Ovary (tissue), 9 donors: ENCODE data around the gene HOXA6. TPM values are rescaled to one million over a fixed set of nuclear protein-coding genes. Genes with fewer than 3 reads are reported as not detected.

ENCODE experiments used
- DNase-seq, 5 donors: peaks; one replicate each; pipeline ENCODE4 v3.0.0-alpha.2; 2019 to 2020
- H3K27ac ChIP-seq, 2 donors: fragments of 200-600 bp; one replicate each; pipeline versions ENCODE4 v1.5.1 to v1.8.0; 2019 to 2022
- H3K27me3 ChIP-seq: fragments of 200-600 bp; one replicate; pipeline ENCODE4 v1.8.0; 2022
- H3K36me3 ChIP-seq: fragments of 200-600 bp; sonication (generic); one replicate; pipeline ENCODE4 v1.5.1; 2019
- H3K4me1 ChIP-seq: one replicate; pipeline ENCODE4 v1.8.1; 2013; ENCODE audit warnings: mild to moderate bottlenecking, moderate library complexity; ENCODE audit not compliant: insufficient read depth
- H3K4me3 ChIP-seq: fragments of 200-600 bp; sonication (generic); one replicate; pipeline ENCODE4 v1.5.1; 2017
- H3K9me3 ChIP-seq, 2 donors: fragments of 200-600 bp in 1 of 2; sonication (generic) in 1 of 2; one replicate each; pipeline versions ENCODE4 v1.5.1 to v1.8.1; 2013 to 2019; ENCODE audit warnings: mild to moderate bottlenecking in 1 of 2, moderate library complexity in 1 of 2
- CTCF ChIP-seq, 3 donors: fragments of 450-650 bp in 2 of 3; fragments of 200-600 bp in 1 of 3; IDR thresholded peaks; one replicate each; pipeline versions ENCODE4 v1.5.1 to v1.8.0; 2016 to 2022; ENCODE audit warnings: antibody characterized with exemption in 3 of 3, mild to moderate bottlenecking in 1 of 3
- EP300 ChIP-seq: sonication (generic); formaldehyde crosslinking; IDR thresholded peaks from one replicate; pipeline ENCODE4 v1.6.1; 2017; ENCODE audit warnings: antibody characterized with exemption
- POLR2A ChIP-seq: fragments of 450-650 bp; IDR thresholded peaks from one replicate; pipeline ENCODE4 v1.6.1; 2017; ENCODE audit warnings: antibody characterized with exemption, mild to moderate bottlenecking, moderate library complexity
- WGBS, 3 donors: extraction: QIAGEN DNeasy Blood & Tissue Kit in 1 of 3; methylation state at CpG; one replicate each; pipeline versions ENCODE4 v1.1.5 to v1.1.7; 2013 to 2017; 5-methylcytosine and 5-hydroxymethylcytosine counted together
- intact Hi-C, 4 donors: fragments of 100-400 bp; cut with DNase I; formaldehyde crosslinking; loops; one replicate each; pipeline versions ENCODE4 v1.11.0 to v1.15.1; 2022 to 2023
- polyA plus RNA-seq, 2 donors: library from polyadenylated mRNA; stranded (reverse); fragments of 200-250 nt in 1 of 2; fragments of 350-450 nt in 1 of 2; fragmentation: Illumina TruSeq in 1 of 2; extraction: RNeasy Lipid Tissue Mini Kit (QIAGEN cat#74804) in 1 of 2; gene quantifications; one replicate each; pipeline ENCODE4 v1.2.3, GENCODE V29; 2013 to 2014
- total RNA-seq, 7 donors: library from RNA; depleted of rRNA in 2 of 7; stranded (reverse); fragments of >200 nt in 2 of 7; fragmentation: NEBNext Ultra II Directional in 3 of 7; extraction: Animal tissue kit (Norgen Biotek cat#: 25700) in 3 of 7; gene quantifications; one replicate each; pipeline versions ENCODE4 v1.1.0 to v1.2.4, GENCODE V29; 2016 to 2023
- donor health status: DM: no; HTN: no; CAD: no; lungs with moderate emphysema.
- donor health status: DM: no; HTN: no; CAD: no.
- donor health status: Bipolar disorder and iron deficiency.
- donor health status: DM: yes; HTN: yes; CAD: no.
- donor health status: DM: no; HTN: no; CAD: no.
- donor health status: DM: yes; HTN: yes; CAD: no.

The HOXA6 gene
- total and polyA plus RNA-seq, 9 donors = 0.29 to 4.2 (median 0.39) TPM; not detected in 1

GRCh38 chr7:27124096-27124901 is 23.3 kb downstream of the HOXA6 start:
- DNase-seq = peak in 1 of 5 donors; percentile 45
- intact Hi-C loops = no loop called here
- 26 to 53% (median 34%) methylated on average over 43 of the region's 43 CpGs for WGBS, 3 donors
- Histone ChIP-seq H3K27me3 (no peaks in the 10 kb centered on the region), H3K4me1 (no peaks in the 10 kb centered on the region), H3K27ac (no peak overlapping the region), H3K36me3 (no peaks in the 10 kb centered on the region), H3K9me3 (peaks cover 0 to 5% of the 10 kb centered on the region in 2 donors), H3K4me3 (no peak overlapping the region)
- TF ChIP-seq CTCF (IDR thresholded peaks at IDR 0.05) = no peak
- no peak for TF ChIP-seq EP300
- no peak for TF ChIP-seq POLR2A

GRCh38 chr7:27123477-27124053 is 24.0 kb downstream of the HOXA6 start:
- intact Hi-C loops = no loop called here
- no peak overlapping the region for H3K4me3 ChIP-seq

GRCh38 chr7:27123007-27123476 is 24.5 kb downstream of the HOXA6 start:
- DNase-seq = no peak
- TF ChIP-seq EP300 = no peak
- TF ChIP-seq POLR2A = no peak
- no peak for TF ChIP-seq CTCF (IDR thresholded peaks at IDR 0.05)
- Histone ChIP-seq H3K27me3 (no peaks in the 10 kb centered on the region), H3K36me3 (no peaks in the 10 kb centered on the region), H3K27ac (no peak overlapping the region), H3K9me3 (no peaks in the 10 kb centered on the region), H3K4me1 (no peaks in the 10 kb centered on the region), H3K4me3 (no peak overlapping the region)
- WGBS, 3 donors = 40 to 67% (median 45%) methylated on average over 14 of the region's 14 CpGs
- intact Hi-C loops = no loop called here

More at GRCh38 chr7:27123477-27124053, 24.0 kb downstream of the HOXA6 start:
- DNase-seq = no peak
- no peaks in the 10 kb centered on the region for H3K4me1 ChIP-seq
- H3K27me3 ChIP-seq = no peaks in the 10 kb centered on the region
- no peak overlapping the region for H3K27ac ChIP-seq
- H3K36me3 ChIP-seq = no peaks in the 10 kb centered on the region
- H3K9me3 ChIP-seq = no peaks in the 10 kb centered on the region
- TF ChIP-seq CTCF (IDR thresholded peaks at IDR 0.05) (no peak), POLR2A (no peak), EP300 (no peak)
- 34 to 58% (median 45%) methylated on average over 26 of the region's 26 CpGs for WGBS, 3 donors

- no peak overlapping the region for H3K27ac ChIP-seq
- H3K36me3 ChIP-seq = no peaks in the 10 kb centered on the region
- no peaks in the 10 kb centered on the region for H3K9me3 ChIP-seq
- WGBS, 3 donors = 45 to 67% (median 50%) methylated on average over 42 of the region's 42 CpGs
- no peak overlapping the region for H3K4me3 ChIP-seq
- H3K27me3 ChIP-seq = no peaks in the 10 kb centered on the region
- intact Hi-C loops = no loop called here
- TF ChIP-seq POLR2A = no peak
- no peak for TF ChIP-seq EP300
- no peak for TF ChIP-seq CTCF (IDR thresholded peaks at IDR 0.05)
- DNase-seq = no peak
- H3K4me1 ChIP-seq = no peaks in the 10 kb centered on the region
These were observed 25.3 kb downstream of the HOXA6 start for GRCh38 chr7:27122077-27122910.
